SH-SY5Y (cell line): ENCODE results near the gene NPLOC4.

Source experiments
- GATA2 ChIP-seq: IDR thresholded peaks from 2 replicates; pipeline ENCODE4 v1.6.1; 2011; ENCODE audit warnings: mild to moderate bottlenecking, low read depth, low read length
- GATA3 ChIP-seq: IDR thresholded peaks from 2 replicates; pipeline ENCODE4 v1.6.1; 2011; ENCODE audit warnings: low read depth, mild to moderate bottlenecking, low read length, moderate library complexity

Gene NPLOC4

DNA sequence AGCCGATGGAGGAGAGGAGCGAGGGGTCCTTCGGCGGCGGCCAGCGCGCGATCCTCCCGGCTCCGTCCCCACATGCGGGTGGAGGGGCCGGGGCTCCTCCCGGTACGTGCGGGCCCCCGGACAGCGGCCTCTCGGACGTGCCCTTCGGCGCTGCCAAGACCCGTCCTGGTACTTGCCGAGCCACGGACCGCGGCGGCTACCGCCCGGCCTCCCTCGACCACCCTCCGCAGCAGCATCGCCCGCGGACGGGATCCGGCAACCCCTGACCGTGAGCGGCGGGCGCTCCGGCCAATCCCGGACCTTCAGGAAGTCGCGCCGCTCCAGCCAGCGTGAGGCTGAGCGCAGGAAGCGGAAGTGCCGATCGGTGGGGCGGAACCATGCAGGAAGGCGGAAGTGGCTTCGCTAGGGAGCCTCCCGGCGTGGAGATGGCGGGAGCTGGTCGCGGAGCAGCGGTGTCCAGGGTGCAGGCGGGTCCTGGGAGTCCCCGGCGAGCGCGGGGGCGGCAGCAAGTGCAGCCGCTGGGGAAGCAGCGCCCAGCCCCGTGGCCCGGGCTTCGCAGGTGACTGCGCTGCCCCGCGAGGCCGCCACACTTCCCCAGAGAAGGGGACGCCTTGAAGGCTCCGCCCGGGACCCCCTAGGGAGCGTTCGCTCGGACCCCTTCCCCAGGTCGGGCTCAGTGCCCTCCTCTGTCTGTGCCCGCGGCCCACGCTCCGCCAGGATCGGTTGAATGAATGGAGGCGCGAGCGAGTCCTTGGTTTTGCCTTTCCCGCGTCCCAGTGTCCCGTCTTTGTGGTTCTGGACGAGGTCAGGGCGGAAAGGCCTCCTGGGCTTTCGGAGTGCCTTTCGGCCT lies 29.7 kb upstream of the NPLOC4 start, which contains the start of the genes CCDC137 and OXLD1:
Gene CCDC137, plus strand, starts transcription at position 396 of the 850 bp plus-strand sequence. Its CDS starts 30 bp downstream, at position 426.
Gene OXLD1, minus strand, starts transcription at position 264 of the 850 bp plus-strand sequence. Its CDS starts 28 bp downstream, at position 236.
- TF ChIP-seq GATA2 (no peak), GATA3 (no peak)

DNA sequence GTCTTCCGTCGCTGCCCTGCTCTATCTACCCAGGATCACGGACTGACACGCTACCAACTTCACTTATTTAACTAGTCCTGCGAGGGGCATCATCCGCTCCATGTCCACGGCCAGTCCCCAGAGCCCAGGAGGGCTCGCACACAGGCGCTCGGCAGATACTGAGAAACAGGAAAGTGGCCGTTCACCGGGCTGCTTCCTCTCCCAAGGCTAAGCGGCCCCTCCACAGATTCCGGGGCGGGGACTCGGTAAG lies 29.1 kb upstream of the NPLOC4 start:
- TF ChIP-seq GATA3 (no peak), GATA2 (no peak)

DNA sequence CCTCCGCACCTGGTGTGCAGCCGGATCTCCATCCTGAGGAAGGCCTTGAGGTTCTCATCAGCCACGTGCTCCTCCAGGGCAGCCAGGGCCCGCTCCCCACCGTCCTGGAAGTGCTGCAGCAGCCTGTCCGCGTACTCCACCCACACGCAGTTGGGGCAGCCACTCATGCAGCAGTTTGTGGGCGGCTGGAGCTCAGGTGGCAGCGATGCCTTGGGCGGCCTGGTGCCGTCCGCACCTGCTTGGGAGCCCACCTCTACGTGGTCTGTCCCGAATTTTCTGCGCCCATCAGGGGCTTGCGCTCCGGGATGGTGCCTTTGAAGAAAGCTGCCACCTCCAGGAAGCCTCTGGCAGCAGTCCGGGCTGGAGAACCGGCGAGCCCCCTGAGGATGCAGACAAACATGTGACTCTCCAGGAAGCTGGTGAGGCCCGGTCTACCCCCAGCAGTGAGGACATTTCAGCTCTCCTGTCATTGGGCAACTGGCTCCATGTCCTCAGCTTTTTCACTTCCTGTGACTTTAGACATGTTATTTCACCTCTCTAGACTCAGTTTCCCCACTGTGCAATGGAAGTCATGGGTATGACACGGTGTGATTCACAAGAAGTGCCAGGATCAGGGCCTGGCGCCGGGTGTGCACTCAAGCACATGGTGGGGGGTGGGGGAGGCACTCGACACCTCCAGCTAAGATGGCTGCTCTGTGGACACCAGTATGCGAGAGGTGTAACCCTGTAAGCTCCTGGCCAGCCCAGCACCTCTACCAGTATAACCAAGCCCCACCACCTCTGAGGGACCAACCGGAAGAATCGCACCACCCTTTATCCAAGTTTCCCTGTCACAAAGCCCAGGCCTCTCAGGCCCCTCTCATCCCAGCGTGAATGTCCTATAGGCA lies 28.5 kb upstream of the NPLOC4 start:
- TF ChIP-seq GATA2 (no peak), GATA3 (no peak)

DNA sequence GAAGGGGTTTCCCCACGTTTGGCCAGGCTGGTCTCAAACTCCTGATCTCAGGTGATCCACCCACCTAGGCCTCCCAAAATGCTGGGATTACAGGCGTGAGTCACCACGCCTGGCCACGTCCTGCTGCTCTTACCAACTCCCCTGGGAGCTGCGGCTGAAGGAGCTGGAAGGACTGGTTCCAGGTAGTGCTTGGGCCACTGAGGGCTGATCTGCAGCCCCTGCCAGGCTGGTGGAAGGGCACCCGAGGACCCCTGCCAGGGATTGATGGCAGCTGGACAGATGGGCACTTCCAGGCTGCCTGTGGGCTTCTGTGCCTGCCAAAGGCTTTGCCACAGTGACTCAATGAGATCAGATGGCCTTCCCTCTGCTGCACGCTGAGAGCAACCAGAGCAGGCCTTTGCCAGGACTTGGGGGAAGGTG lies 27.1 kb upstream of the NPLOC4 start:
- no peak for TF ChIP-seq GATA3
- no peak for TF ChIP-seq GATA2

DNA sequence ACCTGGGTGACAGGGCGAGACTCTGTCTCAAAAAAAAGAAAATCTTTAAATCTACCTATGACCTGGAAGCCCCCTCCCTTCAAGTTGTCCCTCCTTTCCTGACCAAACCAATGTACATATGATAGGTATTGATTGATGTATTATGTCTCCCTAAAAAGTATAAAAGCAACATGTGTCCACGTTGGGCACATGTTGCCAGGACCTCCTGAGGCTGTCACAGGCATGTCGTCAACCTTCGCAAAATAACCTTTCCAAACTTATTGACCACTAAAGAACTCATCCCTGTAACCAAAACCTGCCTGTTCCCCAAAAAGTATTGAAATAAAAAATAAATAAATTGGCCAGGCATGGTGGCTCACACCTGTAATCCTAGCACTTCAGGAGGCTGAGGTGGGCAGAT lies 25.1 kb upstream of the NPLOC4 start:
- TF ChIP-seq GATA3 (no peak), GATA2 (no peak)

DNA sequence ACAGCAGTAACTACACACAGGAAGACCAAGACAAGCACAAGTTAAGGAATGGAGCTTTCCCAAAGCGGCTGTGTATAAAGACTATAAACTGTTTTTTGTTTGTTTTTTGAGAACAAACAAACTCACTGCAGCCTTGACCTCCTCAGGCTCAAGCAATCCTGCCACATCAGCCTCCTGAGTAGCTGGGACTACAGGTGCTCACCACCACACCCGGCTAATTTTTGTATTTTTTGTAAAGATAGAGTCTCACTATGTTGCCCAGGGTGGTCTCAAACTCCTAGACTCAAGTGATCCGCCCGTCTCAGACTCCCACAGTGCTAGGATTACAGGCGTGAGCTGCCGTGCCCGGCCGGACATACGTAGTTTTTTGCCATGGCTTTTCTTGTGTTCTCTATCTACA lies 23.5 kb upstream of the NPLOC4 start:
- TF ChIP-seq GATA2: no peak
- TF ChIP-seq GATA3: no peak

DNA sequence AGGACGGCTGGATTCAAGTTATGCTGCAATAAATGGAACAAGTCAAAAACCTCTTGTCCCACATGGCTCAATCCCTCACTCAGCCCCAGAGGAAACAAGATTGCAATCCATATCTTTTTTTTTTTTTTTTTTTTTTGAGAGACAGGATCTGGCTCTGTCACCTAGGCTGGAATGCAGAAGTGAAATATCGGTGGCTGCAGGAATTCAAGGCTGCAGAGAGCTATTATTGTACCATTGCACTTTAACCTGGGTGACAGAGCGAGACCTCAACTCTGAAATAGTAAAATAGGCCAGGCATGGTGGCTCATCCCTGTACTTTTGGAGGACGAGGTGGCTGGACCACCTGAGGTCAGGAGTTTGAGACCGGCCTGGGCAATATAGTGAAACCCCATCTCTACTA lies 22.1 kb upstream of the NPLOC4 start:
- TF ChIP-seq GATA3: no peak
- no peak for TF ChIP-seq GATA2

DNA sequence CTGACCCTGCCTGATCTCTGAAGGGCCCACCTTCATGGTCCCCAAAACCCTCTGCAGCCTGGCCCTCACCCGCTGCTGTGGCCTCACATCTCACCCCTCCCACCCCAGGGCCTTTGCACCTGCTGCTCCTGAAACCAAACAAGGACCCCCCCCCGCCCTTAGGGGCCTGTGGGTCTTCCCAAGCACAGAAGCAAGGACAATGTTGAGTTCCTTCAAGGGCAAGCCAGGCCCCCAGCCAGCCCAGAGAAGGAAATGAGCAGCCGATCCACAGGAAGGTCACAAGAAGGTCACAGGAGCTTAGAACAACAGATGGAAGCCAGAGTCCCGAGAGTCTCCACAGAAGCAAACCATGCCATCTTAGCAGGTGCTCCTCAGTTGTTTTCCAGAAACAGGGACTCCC lies 19.9 kb upstream of the NPLOC4 start:
- no peak for TF ChIP-seq GATA2
- no peak for TF ChIP-seq GATA3

DNA sequence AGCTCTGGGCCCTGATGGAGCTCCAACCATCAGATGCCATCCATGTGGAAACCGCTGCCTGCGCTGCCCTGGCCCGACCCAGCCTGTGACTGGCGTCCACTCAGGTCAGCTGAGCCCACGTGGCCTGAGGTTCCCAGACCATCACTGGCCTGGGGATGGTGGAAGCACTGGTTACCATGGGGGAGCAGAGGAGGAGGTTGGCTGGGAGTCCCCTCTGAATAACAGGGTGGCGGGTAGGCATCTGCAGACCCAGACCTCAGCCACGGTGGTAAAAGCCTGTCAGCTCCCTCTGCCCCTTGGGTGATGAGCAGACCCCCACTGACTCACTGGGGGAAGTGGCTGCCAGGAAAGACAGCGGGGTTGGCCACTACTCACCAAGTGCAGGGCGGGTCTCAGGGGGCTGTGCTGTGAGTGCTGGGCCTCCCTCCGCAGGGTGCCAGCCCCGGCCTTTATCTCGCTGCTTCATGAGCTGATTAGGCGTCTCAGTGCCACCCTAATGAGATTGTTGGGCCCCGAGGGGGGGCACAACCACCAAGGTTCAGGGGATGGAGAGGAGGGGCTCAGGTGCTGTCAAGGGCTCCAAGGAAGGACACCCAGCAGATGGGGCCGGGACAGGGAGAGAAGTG lies 19.3 kb upstream of the NPLOC4 start, which contains the start of gene PDE6G:
Gene PDE6G, minus strand, starts transcription at position 425 of the 626 bp plus-strand sequence. CDS start 3,237 bp downstream, outside the sequence.
- TF ChIP-seq GATA2 (no peak), GATA3 (no peak)

DNA sequence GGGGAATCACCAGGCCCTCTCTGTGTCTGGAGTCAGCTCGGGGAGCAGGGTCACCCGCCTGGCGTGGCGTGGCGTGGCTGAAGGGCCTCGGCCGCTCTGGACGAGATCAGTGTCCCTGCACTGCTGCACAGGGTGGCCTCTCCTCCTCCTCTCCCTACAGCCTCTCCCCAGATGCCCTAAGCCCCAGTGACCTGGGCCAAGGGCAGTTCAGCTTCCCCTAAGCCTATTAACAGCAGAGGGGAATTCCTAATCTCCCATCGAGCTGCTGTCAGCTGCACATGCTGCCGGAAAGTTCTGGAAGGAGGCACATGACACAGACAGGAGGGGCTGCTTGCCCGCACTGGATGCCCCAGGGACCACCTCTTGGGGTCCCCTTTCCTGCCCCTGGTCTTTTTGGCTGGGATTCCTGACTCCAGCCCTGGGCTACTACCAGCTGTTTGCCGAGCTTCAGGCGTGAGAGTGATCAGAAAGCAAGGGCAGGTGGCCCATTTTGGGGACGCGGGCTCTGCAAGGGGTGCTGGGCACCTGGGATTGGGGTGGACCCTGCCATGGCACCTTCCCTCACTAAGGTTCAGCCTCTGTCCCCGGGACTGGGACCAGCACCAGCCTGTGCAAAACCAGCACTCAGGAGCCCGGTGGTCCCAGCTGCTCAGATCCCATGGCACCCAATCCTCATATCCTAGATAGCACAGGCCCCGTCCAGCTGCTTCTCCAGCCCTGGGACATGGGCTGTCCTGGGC lies 18.6 kb upstream of the NPLOC4 start:
- TF ChIP-seq GATA2 (no peak), GATA3 (no peak)

DNA sequence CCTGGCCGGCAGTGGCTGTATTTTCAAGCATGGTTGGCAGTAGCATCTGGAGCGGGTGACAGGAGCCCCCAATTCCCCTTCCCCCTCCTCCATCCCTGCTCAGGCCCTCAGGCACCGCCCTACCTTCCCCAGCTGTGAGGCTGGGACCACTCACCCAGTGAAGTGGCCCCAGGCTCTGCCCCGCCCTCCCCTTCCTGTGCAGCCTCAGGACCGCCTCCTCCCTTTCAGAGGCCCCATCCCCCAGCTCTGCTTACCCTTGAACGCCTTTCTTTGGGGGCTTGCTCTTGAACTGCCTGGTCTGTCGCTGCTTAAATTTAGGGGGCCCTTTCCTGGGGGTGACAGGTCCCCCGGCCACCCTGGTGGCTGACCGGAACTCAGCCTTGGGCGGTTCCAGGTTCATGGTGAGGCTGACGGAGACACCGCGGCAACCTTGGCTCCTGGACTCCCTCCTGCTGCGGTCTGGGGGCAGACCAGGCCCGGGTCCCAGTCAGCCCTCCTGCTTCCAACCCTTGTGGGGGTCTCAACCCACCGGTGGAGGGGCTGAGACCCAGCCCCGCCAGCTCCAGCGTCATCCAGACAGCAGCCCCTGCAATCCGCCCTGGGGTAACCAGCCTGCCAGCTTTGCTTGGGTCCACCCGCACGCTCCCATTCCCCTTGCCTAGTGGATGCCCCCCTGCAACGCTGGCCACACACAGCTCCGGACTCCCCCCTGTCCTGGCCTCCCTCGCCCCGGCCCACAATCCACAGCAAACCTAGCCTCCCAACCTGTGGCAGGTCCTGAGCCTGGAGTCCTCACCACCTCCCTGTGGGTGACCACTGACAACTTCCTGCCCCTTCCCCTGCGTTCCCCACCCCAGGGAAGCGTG lies 16.2 kb upstream of the NPLOC4 start:
- TF ChIP-seq GATA2: no peak
- TF ChIP-seq GATA3: no peak

DNA sequence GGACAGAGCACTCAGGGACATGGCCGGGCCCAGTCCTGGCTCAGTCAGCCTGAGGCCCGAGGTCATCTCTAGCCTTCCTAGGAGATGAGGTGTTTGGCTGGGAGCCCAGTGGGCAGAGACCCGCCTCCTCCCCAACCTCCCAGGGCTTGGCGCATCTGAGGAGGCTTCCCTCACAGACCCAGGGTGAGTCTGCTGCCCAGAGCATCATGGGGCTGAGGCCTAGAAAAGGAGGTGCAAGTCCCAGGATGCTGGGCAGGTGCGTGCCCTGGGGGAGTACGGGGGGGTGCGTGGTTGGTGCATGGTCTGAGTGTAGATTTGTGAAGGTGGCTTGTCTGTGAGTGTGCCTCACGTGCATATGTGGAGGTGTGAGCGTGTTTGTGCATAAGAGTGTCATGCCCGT lies 14.8 kb upstream of the NPLOC4 start:
- TF ChIP-seq GATA3: no peak
- no peak for TF ChIP-seq GATA2

DNA sequence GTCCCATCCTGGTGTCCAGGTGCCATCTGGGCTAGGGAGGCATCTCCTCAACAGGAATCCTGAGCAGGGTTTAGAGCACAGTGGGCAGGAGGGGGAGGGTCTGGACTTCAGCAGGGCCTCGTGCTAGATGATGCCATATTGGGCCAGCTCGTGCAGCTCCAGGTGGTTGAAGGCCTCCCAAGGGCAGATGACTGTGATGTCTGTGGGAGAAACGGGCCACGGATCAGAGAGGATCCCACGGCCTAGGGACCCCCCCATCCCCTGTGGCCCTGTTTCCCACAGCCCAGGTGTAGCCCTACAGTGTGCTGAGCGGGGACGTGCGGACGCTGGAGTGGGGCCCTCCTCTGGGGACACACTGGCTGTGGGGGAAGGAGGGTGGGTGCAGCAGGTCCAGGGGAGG lies 14.0 kb upstream of the NPLOC4 start:
- TF ChIP-seq GATA3: no peak

DNA sequence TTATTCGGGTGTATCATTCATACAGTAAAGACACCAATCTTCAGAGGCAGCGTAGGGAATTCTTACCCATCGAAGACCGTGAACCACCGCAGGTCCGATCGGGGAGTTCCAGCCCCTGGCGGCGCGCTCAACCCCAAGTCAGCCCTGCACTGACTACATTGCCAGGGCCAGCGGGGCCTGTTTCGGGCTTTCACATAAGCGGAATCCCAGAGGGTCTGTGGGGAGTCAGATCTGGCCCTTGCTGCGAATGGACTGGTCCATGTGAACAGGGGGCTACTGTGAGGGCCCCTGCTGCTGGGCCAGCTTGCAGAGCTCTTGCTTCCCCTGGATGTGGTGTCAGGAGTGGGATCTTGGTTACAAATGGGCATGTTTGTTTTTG lies 11.8 kb upstream of the NPLOC4 start:
- no peak for TF ChIP-seq GATA3
- no peak for TF ChIP-seq GATA2
